ENCODE measurements around the gene SUSD2.
A peak's percentile ranks its signal among the peaks of the same experiment; 100 is the strongest.

SUSD2 gene

GRCh38 chr22:24149198-24149590, 32.1 kb upstream of the SUSD2 start:
- no peak overlapping the region for H3K4me3 ChIP-seq (ENCODE audit: control insufficient read depth in 1 of 7, extremely low read depth in 1 of 7, insufficient read depth in 4 of 7, low read depth in 2 of 7, low read length in 6 of 7)

GRCh38 chr22:24153353-24153752, 27.9 kb upstream of the SUSD2 start:
- peak in 2 of 3 donors; percentile 30 to 48 for DNase-seq
- Histone ChIP-seq H3K4me3 (ENCODE audit: control insufficient read depth in 1 of 7, extremely low read depth in 1 of 7, insufficient read depth in 4 of 7, low read depth in 2 of 7, low read length in 6 of 7) (peak overlapping the region in 1 of 7 experiments; percentile 42), H3K36me3 (ENCODE audit: control insufficient read depth in 4 of 4, insufficient read depth in 4 of 4, low read length in 3 of 4) (peaks cover 0 to 46% (median 7%) of the 10 kb centered on the region in 4 experiments), H3K4me1 (ENCODE audit: control extremely low read depth in 1 of 4, control insufficient read depth in 4 of 4, insufficient read depth in 4 of 4, low read length in 3 of 4) (peaks cover 4 to 60% (median 53%) of the 10 kb centered on the region in 4 experiments), H3K9me3 (ENCODE audit: control extremely low read depth in 1 of 5, control insufficient read depth in 4 of 5, insufficient read depth in 2 of 5, low read depth in 1 of 5, low read length in 4 of 5) (no peaks in the 10 kb centered on the region), H3K27ac (ENCODE audit: insufficient read depth in 1 of 2, low read depth in 1 of 2, low read length in 2 of 2, poor library complexity in 1 of 2, severe bottlenecking in 2 of 2) (no peak overlapping the region), H3K27me3 (replicated peaks in 2 of 5; ENCODE audit: control insufficient read depth in 4 of 5, insufficient read depth in 5 of 5, low read length in 4 of 5) (no peaks in the 10 kb centered on the region)
- CTCF ChIA-PET = interaction anchor here (1.3 to 55.4 kb wide), 3 partner anchors 11 to 90 kb away, joined by 3 to 1213 read pairs (median 1213); partner anchors contain the start of gene SUSD2
- 70% methylated on average over 2 of the region's 3 CpGs for WGBS (ENCODE audit: insufficient coverage)
- POLR2A ChIA-PET = no interaction called here

More at GRCh38 chr22:24149198-24149590, 32.1 kb upstream of the SUSD2 start:
- Histone ChIP-seq H3K4me1 (ENCODE audit: control extremely low read depth in 1 of 4, control insufficient read depth in 4 of 4, insufficient read depth in 4 of 4, low read length in 3 of 4) (peaks cover 27 to 65% (median 56%) of the 10 kb centered on the region in 4 experiments), H3K9me3 (ENCODE audit: control extremely low read depth in 1 of 5, control insufficient read depth in 4 of 5, insufficient read depth in 2 of 5, low read depth in 1 of 5, low read length in 4 of 5) (no peaks in the 10 kb centered on the region), H3K27ac (ENCODE audit: insufficient read depth in 1 of 2, low read depth in 1 of 2, low read length in 2 of 2, poor library complexity in 1 of 2, severe bottlenecking in 2 of 2) (no peak overlapping the region), H3K27me3 (replicated peaks in 2 of 5; ENCODE audit: control insufficient read depth in 4 of 5, insufficient read depth in 5 of 5, low read length in 4 of 5) (no peaks in the 10 kb centered on the region), H3K36me3 (ENCODE audit: control insufficient read depth in 4 of 4, insufficient read depth in 4 of 4, low read length in 3 of 4) (peaks cover 0 to 42% (median 7%) of the 10 kb centered on the region in 4 experiments)
- POLR2A ChIA-PET = no interaction called here
- CTCF ChIA-PET = interaction anchor here (1.0 to 55.4 kb wide), 3 partner anchors 10 to 133 kb away, joined by 3 to 1213 read pairs (median 1213); partner anchors contain the start of gene SUSD2
- no peak for DNase-seq
- WGBS (ENCODE audit: insufficient coverage) = 100% methylated on average over 4 of the region's 4 CpGs

- peaks cover 0 to 45% (median 6%) of the 10 kb centered on the region in 4 experiments for H3K36me3 ChIP-seq (ENCODE audit: control insufficient read depth in 4 of 4, insufficient read depth in 4 of 4, low read length in 3 of 4)
- no peak for DNase-seq
- no peaks in the 10 kb centered on the region for H3K9me3 ChIP-seq (ENCODE audit: control extremely low read depth in 1 of 5, control insufficient read depth in 4 of 5, insufficient read depth in 2 of 5, low read depth in 1 of 5, low read length in 4 of 5)
- no peaks in the 10 kb centered on the region for H3K27me3 ChIP-seq (replicated peaks in 2 of 5; ENCODE audit: control insufficient read depth in 4 of 5, insufficient read depth in 5 of 5, low read length in 4 of 5)
- H3K27ac ChIP-seq (ENCODE audit: insufficient read depth in 1 of 2, low read depth in 1 of 2, low read length in 2 of 2, poor library complexity in 1 of 2, severe bottlenecking in 2 of 2) = no peak overlapping the region
- ChIA-PET POLR2A (interaction anchor here (4.1 kb wide), 1 partner anchor 20 kb away, joined by 19 read pairs; no protein-coding TSS in a partner anchor), CTCF (interaction anchor here (1.1 to 55.4 kb wide), 6 partner anchors 10 to 89 kb away, joined by 3 to 1213 read pairs (median 12); partner anchors contain the start of gene SUSD2)
- H3K4me3 ChIP-seq (ENCODE audit: control insufficient read depth in 1 of 7, extremely low read depth in 1 of 7, insufficient read depth in 4 of 7, low read depth in 2 of 7, low read length in 6 of 7) = no peak overlapping the region
- WGBS (ENCODE audit: insufficient coverage) = 78% methylated on average over 5 of the region's 7 CpGs
- peaks cover 4 to 62% (median 57%) of the 10 kb centered on the region in 4 experiments for H3K4me1 ChIP-seq (ENCODE audit: control extremely low read depth in 1 of 4, control insufficient read depth in 4 of 4, insufficient read depth in 4 of 4, low read length in 3 of 4)
Observed at GRCh38 chr22:24153959-24154358, 27.3 kb upstream of the SUSD2 start.

- 91% methylated on average over 3 of the region's 5 CpGs for WGBS (ENCODE audit: insufficient coverage)
- POLR2A ChIA-PET = interaction anchor here (0.6 to 4.1 kb wide), 3 partner anchors 10 to 722 kb away, joined by 4 to 19 read pairs (median 18); no protein-coding TSS in a partner anchor
- peaks cover 4 to 71% (median 65%) of the 10 kb centered on the region in 4 experiments for H3K4me1 ChIP-seq (ENCODE audit: control extremely low read depth in 1 of 4, control insufficient read depth in 4 of 4, insufficient read depth in 4 of 4, low read length in 3 of 4)
Observed at GRCh38 chr22:24154826-24155225, 26.5 kb upstream of the SUSD2 start.

GRCh38 chr22:24155627-24156140, 25.6 kb upstream of the SUSD2 start:
- Histone ChIP-seq H3K4me1 (ENCODE audit: control extremely low read depth in 1 of 4, control insufficient read depth in 4 of 4, insufficient read depth in 4 of 4, low read length in 3 of 4) (peaks cover 4 to 72% (median 68%) of the 10 kb centered on the region in 4 experiments), H3K27me3 (replicated peaks in 2 of 5; ENCODE audit: control insufficient read depth in 4 of 5, insufficient read depth in 5 of 5, low read length in 4 of 5) (no peaks in the 10 kb centered on the region), H3K36me3 (ENCODE audit: control insufficient read depth in 4 of 4, insufficient read depth in 4 of 4, low read length in 3 of 4) (peaks cover 0 to 46% (median 11%) of the 10 kb centered on the region in 4 experiments), H3K4me3 (ENCODE audit: control insufficient read depth in 1 of 7, extremely low read depth in 1 of 7, insufficient read depth in 4 of 7, low read depth in 2 of 7, low read length in 6 of 7) (peak overlapping the region; percentile 2 to 95 (median 82)), H3K27ac (ENCODE audit: insufficient read depth in 1 of 2, low read depth in 1 of 2, low read length in 2 of 2, poor library complexity in 1 of 2, severe bottlenecking in 2 of 2) (peak overlapping the region in 1 of 2 experiments; percentile 60), H3K9me3 (ENCODE audit: control extremely low read depth in 1 of 5, control insufficient read depth in 4 of 5, insufficient read depth in 2 of 5, low read depth in 1 of 5, low read length in 4 of 5) (no peaks in the 10 kb centered on the region)
- ChIA-PET CTCF (interaction anchor here (0.8 to 55.4 kb wide), 6 partner anchors 8 to 50 kb away, joined by 3 to 1213 read pairs (median 12); partner anchors contain the start of gene SUSD2), POLR2A (interaction anchor here (1.7 to 4.1 kb wide), 4 partner anchors 8 to 22 kb away, joined by 7 to 19 read pairs (median 14); no protein-coding TSS in a partner anchor)
- peak; percentile 42 to 81 (median 72) for DNase-seq
- 0% methylated on average over 40 of the region's 41 CpGs for WGBS (ENCODE audit: insufficient coverage)

More at GRCh38 chr22:24154826-24155225, 26.5 kb upstream of the SUSD2 start:
- no peaks in the 10 kb centered on the region for H3K27me3 ChIP-seq (replicated peaks in 2 of 5; ENCODE audit: control insufficient read depth in 4 of 5, insufficient read depth in 5 of 5, low read length in 4 of 5)
- no peaks in the 10 kb centered on the region for H3K9me3 ChIP-seq (ENCODE audit: control extremely low read depth in 1 of 5, control insufficient read depth in 4 of 5, insufficient read depth in 2 of 5, low read depth in 1 of 5, low read length in 4 of 5)
- DNase-seq = no peak
- H3K4me3 ChIP-seq (ENCODE audit: control insufficient read depth in 1 of 7, extremely low read depth in 1 of 7, insufficient read depth in 4 of 7, low read depth in 2 of 7, low read length in 6 of 7) = peak overlapping the region in 2 of 7 experiments; percentile 80 to 95
- CTCF ChIA-PET = interaction anchor here (1.1 to 55.4 kb wide), 5 partner anchors 9 to 66 kb away, joined by 3 to 1213 read pairs (median 20); partner anchors contain the start of gene SUSD2
- peak overlapping the region in 1 of 2 experiments; percentile 60 for H3K27ac ChIP-seq (ENCODE audit: insufficient read depth in 1 of 2, low read depth in 1 of 2, low read length in 2 of 2, poor library complexity in 1 of 2, severe bottlenecking in 2 of 2)
- peaks cover 0 to 45% (median 8%) of the 10 kb centered on the region in 4 experiments for H3K36me3 ChIP-seq (ENCODE audit: control insufficient read depth in 4 of 4, insufficient read depth in 4 of 4, low read length in 3 of 4)

- ChIA-PET POLR2A (interaction anchor here (1.7 to 4.1 kb wide), 5 partner anchors 9 to 22 kb away, joined by 6 to 19 read pairs (median 10); no protein-coding TSS in a partner anchor), CTCF (interaction anchor here (0.8 to 55.4 kb wide), 6 partner anchors 8 to 95 kb away, joined by 3 to 1213 read pairs (median 12); partner anchors contain the start of gene SUSD2)
- WGBS (ENCODE audit: insufficient coverage) = 0% methylated on average over 73 of the region's 77 CpGs
- Histone ChIP-seq H3K36me3 (ENCODE audit: control insufficient read depth in 4 of 4, insufficient read depth in 4 of 4, low read length in 3 of 4) (peaks cover 0 to 47% (median 14%) of the 10 kb centered on the region in 4 experiments), H3K4me1 (ENCODE audit: control extremely low read depth in 1 of 4, control insufficient read depth in 4 of 4, insufficient read depth in 4 of 4, low read length in 3 of 4) (peaks cover 4 to 72% (median 71%) of the 10 kb centered on the region in 4 experiments), H3K27me3 (replicated peaks in 2 of 5; ENCODE audit: control insufficient read depth in 4 of 5, insufficient read depth in 5 of 5, low read length in 4 of 5) (no peaks in the 10 kb centered on the region), H3K4me3 (ENCODE audit: control insufficient read depth in 1 of 7, extremely low read depth in 1 of 7, insufficient read depth in 4 of 7, low read depth in 2 of 7, low read length in 6 of 7) (peak overlapping the region; percentile 66 to 95 (median 84)), H3K27ac (ENCODE audit: insufficient read depth in 1 of 2, low read depth in 1 of 2, low read length in 2 of 2, poor library complexity in 1 of 2, severe bottlenecking in 2 of 2) (peak overlapping the region; percentile 25 to 58), H3K9me3 (ENCODE audit: control extremely low read depth in 1 of 5, control insufficient read depth in 4 of 5, insufficient read depth in 2 of 5, low read depth in 1 of 5, low read length in 4 of 5) (no peaks in the 10 kb centered on the region)
- DNase-seq = peak; percentile 71 to 92 (median 86)
Observed at GRCh38 chr22:24156141-24156912, 25.0 kb upstream of the SUSD2 start.

Data from common myeloid progenitor, CD34-positive (primary cell).